Activated T-cell treated with anti-CD3 and anti-CD28 coated beads, Interleukin-2, amount 50 U/mL, for 72 hours (primary cell): ENCODE data around the gene ALDH9A1. TPM values are rescaled to one million over a fixed set of nuclear protein-coding genes. Genes with fewer than 3 reads are reported as not detected.

Experiments used
- ATAC-seq, 2 donors: fragments of 150-1000 bp; cut with Tn5 transposase; replicated peaks in 1 of 2; 2 replicates each; pipeline ENCODE4 v1.10.0; 2021; ENCODE audit warnings: moderate library complexity in 2 of 2, mild to moderate bottlenecking in 1 of 2
- DNase-seq, 2 donors: peaks; one replicate each; pipeline ENCODE4 v3.0.0; 2021 to 2022; ENCODE audit warnings: mixed read lengths in 1 of 2
- H3K27ac Mint-ChIP-seq: one replicate; pipeline ENCODE4 v1.8.0; 2022; ENCODE audit warnings: mild to moderate bottlenecking, moderate library complexity, mixed read lengths
- H3K27me3 Mint-ChIP-seq: one replicate; pipeline ENCODE4 v1.8.0; 2022; ENCODE audit warnings: low read depth, mixed read lengths
- H3K36me3 Mint-ChIP-seq, 2 donors: one replicate each; pipeline ENCODE4 v1.8.0; 2022; ENCODE audit warnings: mixed read lengths in 2 of 2, mild to moderate bottlenecking in 1 of 2; ENCODE audit not compliant: insufficient read depth in 2 of 2
- H3K4me1 Mint-ChIP-seq: one replicate; pipeline ENCODE4 v1.8.0; 2022; ENCODE audit warnings: low read depth, mixed read lengths
- H3K4me3 Mint-ChIP-seq, 2 donors: one replicate each; pipeline ENCODE4 v1.8.0; 2022; ENCODE audit warnings: mild to moderate bottlenecking in 2 of 2, mixed read lengths in 2 of 2, moderate library complexity in 2 of 2
- H3K9me3 Mint-ChIP-seq, 2 donors: one replicate each; pipeline ENCODE4 v1.8.0; 2022; ENCODE audit warnings: mixed read lengths in 2 of 2
- total RNA-seq, 2 donors: library from RNA; stranded (reverse); gene quantifications; one replicate each; pipeline ENCODE4 v1.2.3, GENCODE V29; 2022

Gene ALDH9A1
- total RNA-seq, 2 donors from 2014 or later, result 28.0 to 38.8 TPM

DNA sequence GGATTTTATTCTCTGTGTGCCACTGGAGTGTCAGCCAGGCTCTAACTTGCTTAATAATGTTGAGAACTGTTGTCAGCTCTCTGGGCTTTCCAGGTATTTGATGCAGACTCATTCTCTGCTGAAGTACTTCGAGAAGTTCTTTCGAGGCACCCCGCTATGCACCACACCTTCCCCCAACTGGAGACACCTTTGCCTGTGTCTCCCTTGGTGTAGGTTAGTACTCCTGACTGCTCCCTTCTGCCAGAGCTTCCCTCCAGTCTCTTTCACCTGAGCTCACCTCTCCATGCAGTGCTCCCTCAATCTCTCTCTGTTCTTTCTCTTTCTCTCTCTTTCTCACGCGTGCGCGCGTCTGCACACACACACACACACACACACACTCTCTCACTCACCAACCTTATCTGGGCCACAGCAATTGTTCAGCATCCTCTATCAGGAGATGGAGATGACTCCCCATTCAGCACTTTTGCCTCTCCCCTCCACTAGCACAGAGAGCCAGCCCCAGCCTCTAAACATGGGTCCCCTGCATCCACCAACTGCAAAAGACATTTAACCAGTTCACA is 81.3 kb downstream of the ALDH9A1 start:
- no peak for ATAC-seq
- no peak overlapping the region for H3K4me3 Mint-ChIP-seq
- H3K27me3 Mint-ChIP-seq, result peaks cover 32% of the 10 kb centered on the region
- no peaks in the 10 kb centered on the region for H3K4me1 Mint-ChIP-seq
- no peak for DNase-seq
- H3K9me3 Mint-ChIP-seq, result peaks cover 0 to 2% of the 10 kb centered on the region in 2 donors
- H3K36me3 Mint-ChIP-seq, result no peaks in the 10 kb centered on the region
- H3K27ac Mint-ChIP-seq, result no peak overlapping the region

DNA sequence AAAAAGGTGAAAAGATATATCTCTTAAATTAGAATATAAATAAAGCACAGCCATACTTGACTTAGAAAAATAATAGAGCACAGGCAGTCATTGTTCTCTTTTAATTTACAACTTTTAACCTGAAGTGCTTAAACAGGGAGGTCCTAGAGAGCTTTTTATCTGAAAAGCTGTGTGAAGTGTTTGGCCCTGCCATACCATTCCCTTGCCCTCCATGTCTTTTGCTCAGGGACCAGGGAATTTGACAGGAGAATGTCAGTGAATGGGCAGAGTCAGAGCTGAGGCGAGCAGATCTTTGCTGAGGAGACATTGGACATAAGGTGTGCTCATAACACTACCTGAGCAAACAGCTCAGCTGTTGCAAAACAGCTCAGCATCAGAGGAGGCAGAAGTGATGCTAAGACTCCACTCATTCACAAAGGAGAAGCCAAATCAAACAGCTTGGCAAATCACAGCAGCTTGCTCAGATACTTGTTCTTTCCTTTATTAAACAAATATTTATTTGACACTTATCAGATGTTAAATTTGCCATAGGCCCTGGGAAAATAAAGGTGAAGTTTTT is 82.2 kb downstream of the ALDH9A1 start:
- DNase-seq (no peak), ATAC-seq (peak; percentile 49 to 76)
- H3K9me3 Mint-ChIP-seq, result peaks cover 0 to 2% of the 10 kb centered on the region in 2 donors
- peaks cover 40% of the 10 kb centered on the region for H3K27me3 Mint-ChIP-seq
- H3K36me3 Mint-ChIP-seq, result no peaks in the 10 kb centered on the region
- H3K4me1 Mint-ChIP-seq, result no peaks in the 10 kb centered on the region
- H3K4me3 Mint-ChIP-seq, result no peak overlapping the region
- H3K27ac Mint-ChIP-seq, result no peak overlapping the region

Other genes with a start within 250 kb of the ALDH9A1 start
- gene LRRC52, start 154.6 kb downstream of the ALDH9A1 start, total RNA-seq, result not detected
- 10 to 100 TPM; 32.9 to 48.5 TPM for gene MGST3, start 67.3 kb downstream of the ALDH9A1 start, total RNA-seq
- 10 to 100 TPM; 57.3 to 68.4 TPM for gene TMCO1, start 70.3 kb upstream of the ALDH9A1 start, total RNA-seq
- 10 to 100 TPM; 39.8 to 47.3 TPM for gene UCK2, start 129.1 kb upstream of the ALDH9A1 start, total RNA-seq